Endothelial cell of umbilical vein (primary cell): Measurements from ENCODE around the gene UBTD1. TPM values are rescaled to one million over a fixed set of nuclear protein-coding genes. Genes with fewer than 3 reads are reported as not detected.

Experiments used
- BruUV-seq: library from RNA; stranded (reverse); fragments of 400-500 nt; replicated peaks from 2 replicates; lab custom pipeline; 2021; lab: Mats Ljungman, UMichigan
- CTCF ChIA-PET: fragments of 300-600, 350-600 bp; sonication (Branson Sonifier 250); formaldehyde crosslinking; loops from one replicate; lab custom pipeline; 2021; ENCODE audit warnings: antibody characterized with exemption, inconsistent platforms; lab: Charles Lee
- POLR2A ChIA-PET: fragments of 300-600, 350-600 bp; sonication (Branson Sonifier 250); formaldehyde crosslinking; loops from one replicate; lab custom pipeline; 2021; ENCODE audit warnings: antibody characterized with exemption, inconsistent platforms; lab: Charles Lee
- DNase-seq: peaks from one replicate; pipeline ENCODE4 v3.0.0-alpha.2; 2011; ENCODE audit warnings: low read depth, low spot score
- FAIRE-seq: peaks from 2 replicates; lab custom pipeline; 2011; peaks lifted over from hg19 to GRCh38; lab: Jason Lieb, UNC
- H2AFZ ChIP-seq: 2 replicates; pipeline ENCODE4 v1.6.0; 2012; ENCODE audit warnings: low read depth, low read length, control low read depth, inconsistent platforms
- H3K27ac ChIP-seq: 2 replicates; pipeline ENCODE4 v1.5.1; 2011; ENCODE audit warnings: low read depth, mild to moderate bottlenecking, control low read depth, low read length, moderate library complexity; ENCODE audit not compliant: insufficient read depth
- H3K27me3 ChIP-seq, 2 experiments: 2 replicates each; pipeline versions ENCODE4 v1.6.0 to v1.6.1; 2011; ENCODE audit warnings: low read length in 2 of 2, mixed read lengths in 1 of 2; ENCODE audit not compliant: control insufficient read depth in 2 of 2, insufficient read depth in 2 of 2
- H3K36me3 ChIP-seq, 2 experiments: 2 replicates in 1 of 2; 3 replicates in 1 of 2; pipeline ENCODE4 v1.5.1; 2011; ENCODE audit warnings: low read length in 2 of 2, mild to moderate bottlenecking in 1 of 2, moderate library complexity in 1 of 2; ENCODE audit not compliant: control insufficient read depth in 2 of 2, insufficient read depth in 2 of 2; ENCODE audit errors: extremely low read depth in 1 of 2
- H3K4me1 ChIP-seq: 3 replicates; pipeline ENCODE4 v1.5.1; 2011; ENCODE audit warnings: mild to moderate bottlenecking, low read length; ENCODE audit not compliant: control insufficient read depth, insufficient read depth; ENCODE audit errors: extremely low read depth
- H3K4me2 ChIP-seq: 2 replicates; pipeline ENCODE4 v1.6.1; 2011; ENCODE audit warnings: low read length, control low read depth, mixed read lengths; ENCODE audit not compliant: insufficient read depth
- H3K4me3 ChIP-seq, 3 experiments: fragments of 200-600 bp in 1 of 3; sonication (generic), shearing (Covaris generic) in 1 of 3; replicated peaks in 1 of 3; 2 replicates each; pipeline ENCODE4 v1.5.1; 2011 to 2016; ENCODE audit warnings: control low read depth in 3 of 3, low read length in 3 of 3, mild to moderate bottlenecking in 2 of 3, inconsistent platforms in 1 of 3, low read depth in 1 of 3, moderate library complexity in 1 of 3; ENCODE audit not compliant: insufficient read depth in 1 of 3
- H3K79me2 ChIP-seq: 2 replicates; pipeline ENCODE4 v1.6.0; 2012; ENCODE audit warnings: low read length, inconsistent platforms; ENCODE audit not compliant: control insufficient read depth, insufficient read depth
- H3K9ac ChIP-seq: replicated peaks from 2 replicates; pipeline ENCODE3; 2011; ENCODE audit warnings: low read length, control low read depth; ENCODE audit not compliant: insufficient read depth; ENCODE audit errors: extremely low read depth
- H3K9me1 ChIP-seq: replicated peaks from 3 replicates; pipeline ENCODE4 v1.6.0; 2011; ENCODE audit warnings: mild to moderate bottlenecking, low read length; ENCODE audit not compliant: control insufficient read depth, insufficient read depth; ENCODE audit errors: extremely low read depth
- H3K9me3 ChIP-seq: replicated peaks from 2 replicates; pipeline ENCODE4 v1.5.1; 2012; ENCODE audit warnings: low read length, inconsistent platforms; ENCODE audit not compliant: control insufficient read depth, insufficient read depth
- H4K20me1 ChIP-seq: replicated peaks from 2 replicates; pipeline ENCODE3; 2011; ENCODE audit warnings: mild to moderate bottlenecking, low read length; ENCODE audit not compliant: control insufficient read depth, insufficient read depth; ENCODE audit errors: extremely low read depth
- CTCF ChIP-seq, 2 donors: IDR thresholded peaks; 1 replicate in 1 of 2; 2 replicates in 1 of 2; pipeline ENCODE4 v1.5.1; 2011; ENCODE audit warnings: low read length in 2 of 2, mild to moderate bottlenecking in 2 of 2, moderate library complexity in 2 of 2, control low read depth in 1 of 2, inconsistent platforms in 1 of 2, low read depth in 1 of 2; ENCODE audit not compliant: insufficient read depth in 1 of 2; ENCODE audit errors: extremely low read depth in 1 of 2
- EZH2 ChIP-seq: IDR thresholded peaks from 2 replicates; pipeline ENCODE4 v1.6.1; 2012; ENCODE audit warnings: borderline replicate concordance, low read depth, mild to moderate bottlenecking, moderate library complexity, low read length, inconsistent platforms; ENCODE audit not compliant: severe bottlenecking
- FOS ChIP-seq: IDR thresholded peaks from 2 replicates; pipeline ENCODE4 v1.6.1; 2011; ENCODE audit warnings: mild to moderate bottlenecking, low read length, moderate library complexity, borderline replicate concordance; ENCODE audit not compliant: insufficient read depth
- GATA2 ChIP-seq: IDR thresholded peaks from 2 replicates; pipeline ENCODE4 v1.7.0; 2011; ENCODE audit warnings: low read depth, mild to moderate bottlenecking, moderate library complexity, mixed read lengths, low read length; ENCODE audit not compliant: insufficient read length, insufficient read depth
- JUN ChIP-seq: IDR thresholded peaks from 2 replicates; pipeline ENCODE4 v1.6.1; 2011; ENCODE audit warnings: borderline replicate concordance, low read depth; ENCODE audit not compliant: insufficient read length, insufficient read depth
- MAX ChIP-seq: IDR thresholded peaks from 2 replicates; pipeline ENCODE4 v1.6.1; 2011; ENCODE audit not compliant: insufficient read depth, insufficient read length
- MYC ChIP-seq: IDR thresholded peaks from one replicate; pipeline ENCODE4 v1.6.1; 2011; ENCODE audit warnings: mild to moderate bottlenecking, low read depth, low read length
- POLR2A ChIP-seq: IDR thresholded peaks from 2 replicates; pipeline ENCODE4 v1.6.1; 2012; ENCODE audit warnings: low read depth, mild to moderate bottlenecking, control low read depth, low read length
- POLR2AphosphoS5 ChIP-seq: IDR thresholded peaks from 2 replicates; pipeline ENCODE4 v1.6.1; 2012; ENCODE audit warnings: low read depth, mild to moderate bottlenecking, control low read depth, low read length, moderate library complexity; ENCODE audit not compliant: insufficient read depth
- dilution Hi-C: fragments of 300-500 bp; cut with MboI; formaldehyde crosslinking; loops from one replicate; pipeline ENCODE4 v1.15.0; 2019; ENCODE audit warnings: low sequenced_read_pairs; ENCODE audit not compliant: extremely low pct_ligation_motif_present
- intact Hi-C: fragments of 100-400 bp; cut with micrococcal nuclease; formaldehyde crosslinking; loops from one replicate; pipeline ENCODE4 v1.10.0; 2022
- polyA plus RNA-seq, 4 experiments: library from polyadenylated mRNA; depleted of rRNA in 3 of 4; stranded (reverse) in 3 of 4; unstranded in 1 of 4; fragments of >200 nt; gene quantifications; 2 replicates each; pipeline versions ENCODE4 v1.2.1 to v1.2.3, GENCODE V29; 2011 to 2012; ENCODE audit warnings: missing spikeins in 1 of 4
- total RNA-seq: library from RNA; stranded (reverse); gene quantifications from 2 replicates; pipeline ENCODE4 v1.2.3, GENCODE V29; 2021

Gene UBTD1
- total and polyA plus RNA-seq, 2 donors (not counting 3 experiments of a cell fraction or from before 2014, with no cell fraction given), result 42.6 to 63.7 TPM

- TF ChIP-seq POLR2AphosphoS5 (no peak), GATA2 (no peak), CTCF (IDR thresholded peaks at IDR 0.05; ENCODE audit: extremely low read depth in 1 of 2, insufficient read depth in 1 of 2, low read depth in 1 of 2, low read length in 2 of 2) (no peak), JUN (no peak), EZH2 (no peak), FOS (no peak), MAX (no peak), POLR2A (no peak), MYC (no peak)
- BruUV-seq, result no TSS peak
- Histone ChIP-seq H3K4me2 (no peak overlapping the region), H3K27me3 (no peaks in the 10 kb centered on the region), H3K9me1 (no peaks in the 10 kb centered on the region), H3K36me3 (peaks cover 33 to 67% of the 10 kb centered on the region in 2 experiments), H3K9me3 (no peaks in the 10 kb centered on the region), H3K79me2 (peaks cover 5% of the 10 kb centered on the region), H3K9ac (no peak overlapping the region), H3K4me1 (no peaks in the 10 kb centered on the region), H3K27ac (no peak overlapping the region), H2AFZ (no peak overlapping the region), H4K20me1 (no peaks in the 10 kb centered on the region), H3K4me3 (no peak overlapping the region)
- DNase-seq, result no peak
- dilution Hi-C loops (no loop called here), intact Hi-C loops (no loop called here)
- FAIRE-seq, result no peak
- ChIA-PET CTCF (interaction anchor here (1.0 to 1.7 kb wide), 2 partner anchors 10 to 97 kb away, joined by 3 to 5 read pairs; no protein-coding TSS in a partner anchor), POLR2A (interaction anchor here (0.5 kb wide), 1 partner anchor 8 kb away, joined by 3 read pairs; no protein-coding TSS in a partner anchor)
These were observed 42.0 kb upstream of the UBTD1 start for GRCh38 chr10:97456686-97457065.
